K562 (cell line): ENCODE results near the gene FAM177B. TPM values are rescaled to one million over a fixed set of nuclear protein-coding genes. Genes with fewer than 3 reads are reported as not detected.

Source experiments
- ATAC-seq: fragments of 200-7000 bp; cut with Tn5 transposase; 3 replicates; pipeline ENCODE4 v1.9.1; 2020; ENCODE audit warnings: moderate library complexity
- BruUV-seq: library from RNA; stranded (reverse); fragments of 400-500 nt; replicated peaks from 2 replicates; lab custom pipeline; 2021; lab: Mats Ljungman, UMichigan
- CTCF ChIA-PET: fragments of 300-600 bp; formaldehyde crosslinking; extraction: SDS; loops from one replicate; lab custom pipeline; 2021; ENCODE audit warnings: low intra/inter-chr PET ratio; lab: Yijun Ruan, JAX
- POLR2A ChIA-PET: fragments of 300-600, 350-650 bp; sonication (Branson Sonifier 250); formaldehyde crosslinking; extraction: SDS; loops from one replicate; lab custom pipeline; 2021; ENCODE audit warnings: antibody characterized with exemption, inconsistent platforms; lab: Yijun Ruan, JAX
- DNase-seq, 4 experiments: peaks; one replicate each; pipeline versions ENCODE4 v3.0.0 to v3.0.0-alpha.2; 2011 to 2018; ENCODE audit warnings: low spot score in 3 of 4, mixed read lengths in 3 of 4; ENCODE audit errors: extremely low read depth in 1 of 4
- FAIRE-seq: peaks from 2 replicates; lab custom pipeline; 2011; peaks lifted over from hg19 to GRCh38; lab: Jason Lieb, UNC
- H2AFZ ChIP-seq: 2 replicates; pipeline ENCODE4 v1.6.0; 2011; ENCODE audit warnings: low read depth, low read length, control low read depth, inconsistent platforms
- H3K27ac ChIP-seq: fragments of 200-600 bp; 3 replicates; pipeline ENCODE4 v1.8.0; 2011; ENCODE audit warnings: low read depth, mild to moderate bottlenecking, control low read depth, inconsistent platforms, low read length, moderate library complexity, mixed read lengths; ENCODE audit errors: extremely low read depth
- H3K27me3 ChIP-seq, 2 experiments: fragments of 300-600 bp in 1 of 2; 2 replicates in 1 of 2; 3 replicates in 1 of 2; pipeline versions ENCODE4 v1.6.0 to v1.8.0; 2011; ENCODE audit warnings: inconsistent platforms in 2 of 2, low read length in 2 of 2, mild to moderate bottlenecking in 1 of 2, mixed read lengths in 1 of 2, moderate library complexity in 1 of 2; ENCODE audit not compliant: control insufficient read depth in 2 of 2, insufficient read depth in 2 of 2
- H3K36me3 ChIP-seq: fragments of 300-600 bp; 3 replicates; pipeline ENCODE4 v1.8.0; 2011; ENCODE audit warnings: mild to moderate bottlenecking, low read length, inconsistent platforms; ENCODE audit not compliant: control insufficient read depth, insufficient read depth
- H3K4me1 ChIP-seq, 2 experiments: fragments of 200-600 bp in 1 of 2; replicated peaks in 1 of 2; 2 replicates in 1 of 2; 3 replicates in 1 of 2; pipeline versions ENCODE4 v1.5.1 to v1.8.0; 2011; ENCODE audit warnings: inconsistent platforms in 2 of 2, low read length in 2 of 2, mild to moderate bottlenecking in 1 of 2, mixed read lengths in 1 of 2, moderate library complexity in 1 of 2; ENCODE audit not compliant: control insufficient read depth in 2 of 2, insufficient read depth in 2 of 2
- H3K4me2 ChIP-seq: 2 replicates; pipeline ENCODE4 v1.6.1; 2011; ENCODE audit warnings: low read length, control low read depth, inconsistent platforms, mixed read lengths; ENCODE audit not compliant: insufficient read depth
- H3K4me3 ChIP-seq: fragments of 200-600 bp; sonication (generic), shearing (Covaris generic); 2 replicates; pipeline ENCODE4 v1.5.1; 2016; ENCODE audit warnings: control low read depth, inconsistent platforms
- H3K79me2 ChIP-seq: fragments of 200-600 bp; 3 replicates; pipeline ENCODE4 v1.8.0; 2011; ENCODE audit warnings: low read length, inconsistent platforms; ENCODE audit not compliant: control insufficient read depth, insufficient read depth
- H3K9ac ChIP-seq, 2 experiments: 2 replicates each; pipeline versions ENCODE4 v1.6.0 to v1.6.1; 2011; ENCODE audit warnings: low read depth in 2 of 2, low read length in 2 of 2, control low read depth in 1 of 2, inconsistent platforms in 1 of 2, mild to moderate bottlenecking in 1 of 2, mixed read lengths in 1 of 2; ENCODE audit not compliant: insufficient read depth in 1 of 2
- H3K9me1 ChIP-seq: one replicate; pipeline ENCODE4 v1.6.0; 2011; ENCODE audit warnings: inconsistent platforms, mild to moderate bottlenecking, low read length, moderate library complexity; ENCODE audit not compliant: control insufficient read depth, insufficient read depth
- H3K9me3 ChIP-seq: replicated peaks from 2 replicates; pipeline ENCODE4 v1.5.1; 2011; ENCODE audit warnings: low read depth, low read length, inconsistent platforms; ENCODE audit not compliant: control insufficient read depth, insufficient read depth
- H4K20me1 ChIP-seq: replicated peaks from 2 replicates; pipeline ENCODE4 v1.6.1; 2011; ENCODE audit warnings: low read length, inconsistent platforms, mixed read lengths; ENCODE audit not compliant: control insufficient read depth, insufficient read depth
- WGBS: fragments of 100-300 bp; shearing (Covaris generic); methylation state at CpG from one replicate; pipeline ENCODE4 v1.1.6; 2016; ENCODE audit warnings: low coverage, mixed read lengths; ENCODE audit not compliant: insufficient coverage; ENCODE audit errors: missing lambda C conversion rate; 5-methylcytosine and 5-hydroxymethylcytosine counted together
- in situ Hi-C: fragments of 300-500 bp; cut with MboI; formaldehyde crosslinking; loops from 4 replicates; pipeline ENCODE4 v1.15.0; 2018; ENCODE audit warnings: inconsistent platforms, mixed read lengths
- intact Hi-C: fragments of 100-400 bp; cut with micrococcal nuclease; formaldehyde crosslinking; loops from 2 replicates; pipeline ENCODE4 v1.14.2; 2022
- polyA plus RNA-seq, 8 experiments: library from polyadenylated mRNA; depleted of rRNA in 4 of 8; stranded (reverse) in 5 of 8; unstranded in 3 of 8; fragments of >200 nt; fragmentation: Nextera tagmentation in 2 of 8; fragmentation: Illumina TruSeq in 1 of 8; extraction: Ambion mirVana in 2 of 8; extraction: Trizol in 1 of 8; gene quantifications; 2 replicates each; pipeline versions ENCODE4 v1.2.1 to v1.2.3, GENCODE V29; 2011 to 2014; ENCODE audit warnings: inconsistent platforms in 1 of 8, missing spikeins in 1 of 8
- total RNA-seq, 7 experiments: library from RNA; depleted of rRNA in 6 of 7; stranded (reverse); fragments of >200 nt in 6 of 7; fragmentation: Illumina TruSeq in 2 of 7; extraction: Trizol in 2 of 7; gene quantifications; 2 replicates each; pipeline versions ENCODE4 v1.2.1 to v1.2.3, GENCODE V29; 2011 to 2021; ENCODE audit warnings: low replicate concordance in 1 of 7
- TF ChIP-seq, protein P1 (sequence below): sonication (generic); formaldehyde crosslinking; IDR thresholded peaks from 2 replicates; pipeline ENCODE4 v1.8.0; 2023; ENCODE audit warnings: mild to moderate bottlenecking, missing genetic modification reagents
- TF ChIP-seq, protein P2 (sequence below): fragments of 200-800 bp; sonication (Bioruptor generic); IDR thresholded peaks from 2 replicates; pipeline ENCODE4 v1.6.1; 2017; ENCODE audit warnings: missing genetic modification characterization, missing compliant biosample characterization

FAM177B gene
- total and polyA plus RNA-seq, 9 of the 15 experiments (the other 6 are each of a cell fraction or from before 2014, with no cell fraction given): not detected

DNA sequence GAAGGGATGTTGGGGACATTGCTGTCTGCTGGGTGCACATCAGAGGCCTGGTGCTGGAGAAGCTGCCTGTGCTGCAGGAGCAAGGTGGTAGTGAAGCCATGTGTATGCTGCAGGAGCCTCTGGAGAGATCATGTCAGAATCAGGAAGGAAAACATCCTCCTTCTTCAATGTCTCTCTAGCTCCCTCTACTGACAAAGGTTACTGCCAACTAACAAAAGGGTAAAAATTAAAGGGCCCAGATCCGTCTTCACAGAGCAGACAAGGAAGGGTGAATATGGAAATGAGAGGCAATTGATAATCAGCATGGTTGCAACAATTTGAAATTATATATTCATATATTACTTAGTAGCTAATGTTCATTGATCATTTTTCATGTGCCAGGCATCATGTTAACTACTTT, 32.2 kb downstream of the FAM177B start (continued):
- TF ChIP-seq, protein P1, sequence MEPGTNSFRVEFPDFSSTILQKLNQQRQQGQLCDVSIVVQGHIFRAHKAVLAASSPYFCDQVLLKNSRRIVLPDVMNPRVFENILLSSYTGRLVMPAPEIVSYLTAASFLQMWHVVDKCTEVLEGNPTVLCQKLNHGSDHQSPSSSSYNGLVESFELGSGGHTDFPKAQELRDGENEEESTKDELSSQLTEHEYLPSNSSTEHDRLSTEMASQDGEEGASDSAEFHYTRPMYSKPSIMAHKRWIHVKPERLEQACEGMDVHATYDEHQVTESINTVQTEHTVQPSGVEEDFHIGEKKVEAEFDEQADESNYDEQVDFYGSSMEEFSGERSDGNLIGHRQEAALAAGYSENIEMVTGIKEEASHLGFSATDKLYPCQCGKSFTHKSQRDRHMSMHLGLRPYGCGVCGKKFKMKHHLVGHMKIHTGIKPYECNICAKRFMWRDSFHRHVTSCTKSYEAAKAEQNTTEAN: no peak

DNA sequence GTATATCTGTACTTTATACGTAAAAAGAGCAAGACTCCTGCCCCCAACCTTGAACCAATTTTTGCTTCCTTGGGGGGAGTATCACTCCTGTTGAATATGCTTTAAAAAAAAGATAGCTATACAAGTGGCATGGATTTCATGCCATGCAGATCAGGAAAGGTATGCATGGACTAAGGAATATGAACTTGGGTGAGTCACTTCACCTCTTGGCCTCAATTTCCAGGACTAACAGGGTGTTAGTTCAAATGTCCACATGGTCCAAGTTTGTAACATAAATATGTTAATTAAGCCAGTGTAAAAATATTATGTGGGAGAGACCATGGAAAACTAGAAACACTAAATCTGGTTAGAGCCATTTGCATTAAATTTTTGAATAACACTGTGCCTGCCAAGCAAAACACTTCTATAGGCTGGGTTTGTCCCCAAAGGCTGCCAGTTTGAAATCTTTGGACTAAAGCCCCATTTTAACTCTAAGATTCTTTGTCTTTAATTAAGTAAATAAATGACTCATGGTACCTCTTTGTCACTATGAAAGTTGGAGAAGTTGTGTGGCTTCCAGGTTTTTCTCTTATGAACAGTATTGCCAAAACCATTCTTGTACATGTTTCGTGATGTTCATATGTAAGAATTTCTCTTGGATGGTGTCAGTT, 33.1 kb downstream of the FAM177B start:
- Histone ChIP-seq H3K9me1 (no peaks in the 10 kb centered on the region), H3K9me3 (no peaks in the 10 kb centered on the region)
- intact Hi-C loops: loop anchor here (2.0 kb wide), 1 partner anchor 305 kb away; no protein-coding TSS in a partner anchor
- CTCF ChIA-PET: no interaction called here
- in situ Hi-C loops: no loop called here
- TF ChIP-seq, protein P2, sequence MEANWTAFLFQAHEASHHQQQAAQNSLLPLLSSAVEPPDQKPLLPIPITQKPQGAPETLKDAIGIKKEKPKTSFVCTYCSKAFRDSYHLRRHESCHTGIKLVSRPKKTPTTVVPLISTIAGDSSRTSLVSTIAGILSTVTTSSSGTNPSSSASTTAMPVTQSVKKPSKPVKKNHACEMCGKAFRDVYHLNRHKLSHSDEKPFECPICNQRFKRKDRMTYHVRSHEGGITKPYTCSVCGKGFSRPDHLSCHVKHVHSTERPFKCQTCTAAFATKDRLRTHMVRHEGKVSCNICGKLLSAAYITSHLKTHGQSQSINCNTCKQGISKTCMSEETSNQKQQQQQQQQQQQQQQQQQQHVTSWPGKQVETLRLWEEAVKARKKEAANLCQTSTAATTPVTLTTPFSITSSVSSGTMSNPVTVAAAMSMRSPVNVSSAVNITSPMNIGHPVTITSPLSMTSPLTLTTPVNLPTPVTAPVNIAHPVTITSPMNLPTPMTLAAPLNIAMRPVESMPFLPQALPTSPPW (CRISPR knock-in tag): no peak
- TF ChIP-seq, all 486 proteins: peak for 0
- FAIRE-seq: no peak
- no TSS peak for BruUV-seq
- Histone ChIP-seq H3K36me3 (no peaks in the 10 kb centered on the region), H3K4me3 (no peak overlapping the region), H2AFZ (no peak overlapping the region), H3K79me2 (no peaks in the 10 kb centered on the region), H3K9ac (no peak overlapping the region), H4K20me1 (no peaks in the 10 kb centered on the region), H3K27ac (no peak overlapping the region), H3K27me3 (no peaks in the 10 kb centered on the region), H3K4me1 (no peaks in the 10 kb centered on the region), H3K4me2 (no peak overlapping the region)
- no peak for DNase-seq
- POLR2A ChIA-PET: no interaction called here
- 7% methylated on average over 2 of the region's 2 CpGs for WGBS
- ATAC-seq: no peak
